GM18870 (cell line): ENCODE results near the gene CCDC88C.

Experiments
- ATAC-seq: cut with Tn5 transposase; IDR thresholded peaks from one replicate; pipeline ENCODE4 v1.9.1; 2021; ENCODE audit warnings: moderate library complexity; ENCODE audit not compliant: unreplicated experiment

CCDC88C gene

GRCh38 chr14:91399868-91400640, 17.6 kb downstream of the CCDC88C start:
- ATAC-seq = no peak

GRCh38 chr14:91398707-91399106, 18.9 kb downstream of the CCDC88C start:
- no peak for ATAC-seq

GRCh38 chr14:91397965-91398591, 19.5 kb downstream of the CCDC88C start:
- ATAC-seq = no peak

GRCh38 chr14:91396959-91397815, 20.4 kb downstream of the CCDC88C start:
- ATAC-seq = peak; percentile 41

- no peak for ATAC-seq
Observed at GRCh38 chr14:91396013-91396660, 21.5 kb downstream of the CCDC88C start.

GRCh38 chr14:91395466-91395865, 22.2 kb downstream of the CCDC88C start:
- ATAC-seq = no peak

GRCh38 chr14:91394105-91395081, 23.2 kb downstream of the CCDC88C start:
- no peak for ATAC-seq

- ATAC-seq = no peak
Observed at GRCh38 chr14:91392623-91393303, 24.9 kb downstream of the CCDC88C start.

GRCh38 chr14:91390165-91390778, 27.3 kb downstream of the CCDC88C start:
- ATAC-seq = no peak

GRCh38 chr14:91389150-91389549, 28.5 kb downstream of the CCDC88C start:
- no peak for ATAC-seq

GRCh38 chr14:91388551-91388975, 29.1 kb downstream of the CCDC88C start:
- peak; percentile 52 for ATAC-seq

- no peak for ATAC-seq
Observed at GRCh38 chr14:91387951-91388381, 29.7 kb downstream of the CCDC88C start.

- ATAC-seq = no peak
Observed at GRCh38 chr14:91387169-91387835, 30.3 kb downstream of the CCDC88C start.

GRCh38 chr14:91385697-91386096, 31.9 kb downstream of the CCDC88C start:
- ATAC-seq = no peak

GRCh38 chr14:91385224-91385623, 32.4 kb downstream of the CCDC88C start:
- ATAC-seq = no peak

- no peak for ATAC-seq
Observed at GRCh38 chr14:91383439-91383838, 34.2 kb downstream of the CCDC88C start.

- ATAC-seq = no peak
Observed at GRCh38 chr14:91381801-91382670, 35.6 kb downstream of the CCDC88C start.
